Right lobe of liver (tissue), 6 donors: ENCODE results near the gene SOST. TPM values are rescaled to one million over a fixed set of nuclear protein-coding genes. Genes with fewer than 3 reads are reported as not detected.

Experiments
- ATAC-seq, 4 donors: fragments of 200-7000 bp; cut with Tn5 transposase; one replicate each; pipeline ENCODE4 v1.9.1; 2020; ENCODE audit warnings: mild to moderate bottlenecking in 4 of 4, moderate library complexity in 4 of 4
- DNase-seq, 3 donors: peaks; one replicate each; pipeline ENCODE4 v3.0.0-alpha.2; 2020
- H3K27ac ChIP-seq, 3 donors: fragments of 200-600 bp; one replicate each; pipeline ENCODE4 v1.8.0; 2022
- H3K27me3 ChIP-seq, 2 donors: fragments of 200-600 bp; one replicate each; pipeline ENCODE4 v1.8.0; 2022
- H3K36me3 ChIP-seq, 4 donors: fragments of 200-600 bp; sonication (generic) in 1 of 4; one replicate each; pipeline versions ENCODE4 v1.5.1 to v1.8.0; 2017 to 2022; ENCODE audit warnings: control low read depth in 1 of 4
- H3K4me1 ChIP-seq, 4 donors: fragments of 200-600 bp; sonication (generic) in 1 of 4; one replicate each; pipeline versions ENCODE4 v1.5.1 to v1.8.0; 2017 to 2022; ENCODE audit warnings: control low read depth in 1 of 4
- H3K4me3 ChIP-seq, 3 donors: fragments of 200-600 bp; one replicate each; pipeline ENCODE4 v1.8.0; 2022
- H3K9me3 ChIP-seq, 4 donors: fragments of 200-600 bp; sonication (generic) in 1 of 4; one replicate each; pipeline versions ENCODE4 v1.5.1 to v1.8.0; 2017 to 2022; ENCODE audit warnings: control low read depth in 1 of 4
- POLR2A ChIP-seq: fragments of 450-650 bp; IDR thresholded peaks from one replicate; pipeline ENCODE4 v1.6.1; 2017; ENCODE audit warnings: antibody characterized with exemption, mild to moderate bottlenecking
- WGBS: methylation state at CpG from one replicate; pipeline ENCODE4 v1.1.6; 2018; ENCODE audit warnings: low coverage, low lambda C conversion rate; ENCODE audit not compliant: insufficient coverage; ENCODE audit errors: missing lambda C conversion rate; 5-methylcytosine and 5-hydroxymethylcytosine counted together
- intact Hi-C, 2 donors: fragments of 100-400 bp; cut with DNase I; formaldehyde crosslinking; loops; one replicate each; pipeline versions ENCODE4 v1.11.2 to v1.14.1; 2022
- total RNA-seq, 6 experiments: library from RNA; depleted of rRNA in 2 of 6; stranded (reverse); fragments of >200 nt in 2 of 6; fragmentation: NEBNext Ultra II Directional in 3 of 6; extraction: Animal tissue kit (Norgen Biotek cat#: 25700) in 3 of 6; gene quantifications; one replicate each; pipeline versions ENCODE4 v1.1.0 to v1.2.4, GENCODE V29; 2016 to 2023
- TF ChIP-seq, protein P1 (sequence below), 4 donors: fragments of 200-600 bp in 3 of 4; fragments of 450-650 bp in 1 of 4; IDR thresholded peaks; one replicate each; pipeline versions ENCODE4 v1.5.1 to v1.8.0; 2016 to 2022; ENCODE audit warnings: antibody characterized with exemption in 4 of 4, mild to moderate bottlenecking in 2 of 4
- donor health status: DM: no; HTN: yes; CAD: no.
- donor health status: DM: no; HTN: no; CAD: no.
- donor health status: DM: no; HTN: no; CAD: no.
- donor health status: DM: no; HTN: yes; CAD: no.
- donor health status: DM: no; HTN: yes; CAD: no.

SOST gene
- total RNA-seq, 6 experiments from 2014 or later: not detected

DNA sequence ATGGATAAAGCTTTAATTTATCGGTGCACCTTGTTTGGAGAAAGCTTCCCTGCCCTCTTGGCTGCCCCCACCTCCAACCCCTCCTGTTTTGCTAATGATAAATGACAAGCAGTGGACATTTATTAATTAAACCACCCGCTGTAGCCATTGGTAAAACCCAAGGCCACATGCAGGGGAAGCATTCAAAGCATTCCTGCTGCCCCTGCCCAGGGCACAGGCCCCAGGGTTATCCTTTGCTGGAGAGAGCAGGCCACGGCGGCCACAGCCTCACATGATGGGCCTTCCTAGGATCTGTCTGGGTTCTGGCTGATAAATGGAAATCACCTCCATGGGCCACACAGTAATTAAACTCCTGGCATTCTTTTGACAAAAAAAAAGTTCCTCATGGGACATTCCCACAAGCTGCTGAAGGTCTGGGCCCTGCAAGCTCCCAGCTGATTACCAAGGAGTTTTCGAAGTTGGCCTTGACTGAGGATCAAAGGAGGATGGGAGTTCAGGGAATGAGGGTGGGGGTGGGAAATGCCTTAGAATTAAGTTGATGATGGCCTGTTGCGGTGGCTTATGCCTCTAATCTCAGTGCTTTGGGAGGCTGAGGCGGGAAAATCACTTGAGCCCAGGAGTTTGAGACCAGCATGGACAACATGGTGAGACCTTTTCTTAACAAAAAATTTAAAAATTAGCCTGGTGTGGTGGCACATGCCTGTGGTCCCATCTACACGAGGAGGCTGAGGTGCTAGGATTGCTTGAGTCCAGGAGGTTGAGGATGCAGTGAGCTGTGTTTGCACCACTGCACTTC, 35.5 kb downstream of the SOST start:
- H3K9me3 ChIP-seq: no peaks in the 10 kb centered on the region
- TF ChIP-seq, protein P1, sequence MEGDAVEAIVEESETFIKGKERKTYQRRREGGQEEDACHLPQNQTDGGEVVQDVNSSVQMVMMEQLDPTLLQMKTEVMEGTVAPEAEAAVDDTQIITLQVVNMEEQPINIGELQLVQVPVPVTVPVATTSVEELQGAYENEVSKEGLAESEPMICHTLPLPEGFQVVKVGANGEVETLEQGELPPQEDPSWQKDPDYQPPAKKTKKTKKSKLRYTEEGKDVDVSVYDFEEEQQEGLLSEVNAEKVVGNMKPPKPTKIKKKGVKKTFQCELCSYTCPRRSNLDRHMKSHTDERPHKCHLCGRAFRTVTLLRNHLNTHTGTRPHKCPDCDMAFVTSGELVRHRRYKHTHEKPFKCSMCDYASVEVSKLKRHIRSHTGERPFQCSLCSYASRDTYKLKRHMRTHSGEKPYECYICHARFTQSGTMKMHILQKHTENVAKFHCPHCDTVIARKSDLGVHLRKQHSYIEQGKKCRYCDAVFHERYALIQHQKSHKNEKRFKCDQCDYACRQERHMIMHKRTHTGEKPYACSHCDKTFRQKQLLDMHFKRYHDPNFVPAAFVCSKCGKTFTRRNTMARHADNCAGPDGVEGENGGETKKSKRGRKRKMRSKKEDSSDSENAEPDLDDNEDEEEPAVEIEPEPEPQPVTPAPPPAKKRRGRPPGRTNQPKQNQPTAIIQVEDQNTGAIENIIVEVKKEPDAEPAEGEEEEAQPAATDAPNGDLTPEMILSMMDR (IDR thresholded peaks at IDR 0.05): no peak
- no peak for TF ChIP-seq POLR2A
- no peaks in the 10 kb centered on the region for H3K27me3 ChIP-seq
- DNase-seq (no peak), ATAC-seq (no peak)
- intact Hi-C loops: no loop called here
- peaks cover 0 to 4% (median 0%) of the 10 kb centered on the region in 4 donors for H3K4me1 ChIP-seq
- WGBS: 84% methylated on average over 4 of the region's 8 CpGs
- no peaks in the 10 kb centered on the region for H3K36me3 ChIP-seq
- H3K27ac ChIP-seq: no peak overlapping the region
- H3K4me3 ChIP-seq: no peak overlapping the region

DNA sequence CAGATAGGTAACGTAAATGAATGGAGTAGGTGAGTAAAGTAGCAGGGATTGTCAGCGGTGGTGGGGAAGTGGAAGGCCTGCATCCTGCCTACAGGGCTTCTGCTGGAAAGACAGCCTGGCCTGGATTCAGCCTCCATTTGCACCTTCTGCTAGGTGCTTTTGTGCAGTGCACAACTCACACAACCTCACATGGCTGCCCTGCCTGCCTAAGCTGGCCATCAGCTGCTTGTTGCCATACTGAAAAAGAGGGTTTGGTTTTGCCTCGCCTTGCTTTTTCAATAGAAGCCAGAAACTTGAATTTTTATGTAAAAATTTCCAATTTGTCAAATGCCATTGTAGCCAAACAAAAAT, 36.3 kb downstream of the SOST start:
- intact Hi-C loops: no loop called here
- DNase-seq (no peak), ATAC-seq (no peak)
- Histone ChIP-seq H3K4me1 (peaks cover 0 to 4% (median 0%) of the 10 kb centered on the region in 4 donors), H3K27me3 (no peaks in the 10 kb centered on the region), H3K9me3 (no peaks in the 10 kb centered on the region), H3K27ac (no peak overlapping the region), H3K4me3 (no peak overlapping the region), H3K36me3 (no peaks in the 10 kb centered on the region)
- WGBS: 96% methylated on average over 3 of the region's 3 CpGs
- TF ChIP-seq, protein P1 (IDR thresholded peaks at IDR 0.05): no peak
- no peak for TF ChIP-seq POLR2A

DNA sequence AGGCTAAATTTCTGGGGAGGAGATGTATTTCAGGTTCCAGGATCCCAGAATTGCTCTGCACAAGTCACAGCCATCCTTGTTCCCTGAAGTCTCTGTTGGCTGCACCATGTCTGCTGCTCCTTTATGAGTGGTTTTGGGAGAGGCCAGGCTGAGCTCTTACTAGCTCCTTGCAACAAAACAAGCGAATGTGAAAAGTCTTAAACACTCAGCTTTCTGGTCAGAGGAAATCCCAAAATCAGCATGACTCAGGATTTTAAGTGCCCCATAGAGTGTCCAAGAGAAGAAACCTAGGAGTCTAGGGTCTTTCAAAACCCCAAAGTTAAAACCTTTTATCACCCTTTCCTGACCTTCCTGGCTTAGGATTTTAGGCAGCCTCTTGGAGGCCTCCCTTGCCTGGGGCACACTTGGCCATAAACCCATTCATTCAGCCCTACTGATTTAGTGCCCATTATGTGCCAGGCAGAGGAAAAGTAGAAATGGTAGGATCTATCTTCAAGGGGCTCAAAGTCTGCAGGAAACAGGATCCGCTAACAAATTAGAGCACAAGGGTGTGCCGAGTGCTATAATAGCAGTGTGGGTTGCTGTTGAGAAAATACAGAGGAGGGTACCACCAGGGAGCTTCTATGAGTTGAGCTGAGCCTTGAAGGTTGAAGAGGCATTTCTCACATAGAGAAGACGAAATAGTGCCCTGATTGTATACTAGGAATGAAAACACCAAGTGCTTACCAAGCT, 36.9 kb downstream of the SOST start:
- Histone ChIP-seq H3K27me3 (no peaks in the 10 kb centered on the region), H3K9me3 (no peaks in the 10 kb centered on the region), H3K4me3 (no peak overlapping the region), H3K36me3 (no peaks in the 10 kb centered on the region), H3K27ac (no peak overlapping the region), H3K4me1 (peaks cover 0 to 4% (median 0%) of the 10 kb centered on the region in 4 donors)
- no peak for DNase-seq
- ATAC-seq: no peak
- TF ChIP-seq POLR2A: no peak
- TF ChIP-seq, protein P1 (IDR thresholded peaks at IDR 0.05): no peak
- intact Hi-C loops: no loop called here
- 90% methylated on average over 3 of the region's 4 CpGs for WGBS

DNA sequence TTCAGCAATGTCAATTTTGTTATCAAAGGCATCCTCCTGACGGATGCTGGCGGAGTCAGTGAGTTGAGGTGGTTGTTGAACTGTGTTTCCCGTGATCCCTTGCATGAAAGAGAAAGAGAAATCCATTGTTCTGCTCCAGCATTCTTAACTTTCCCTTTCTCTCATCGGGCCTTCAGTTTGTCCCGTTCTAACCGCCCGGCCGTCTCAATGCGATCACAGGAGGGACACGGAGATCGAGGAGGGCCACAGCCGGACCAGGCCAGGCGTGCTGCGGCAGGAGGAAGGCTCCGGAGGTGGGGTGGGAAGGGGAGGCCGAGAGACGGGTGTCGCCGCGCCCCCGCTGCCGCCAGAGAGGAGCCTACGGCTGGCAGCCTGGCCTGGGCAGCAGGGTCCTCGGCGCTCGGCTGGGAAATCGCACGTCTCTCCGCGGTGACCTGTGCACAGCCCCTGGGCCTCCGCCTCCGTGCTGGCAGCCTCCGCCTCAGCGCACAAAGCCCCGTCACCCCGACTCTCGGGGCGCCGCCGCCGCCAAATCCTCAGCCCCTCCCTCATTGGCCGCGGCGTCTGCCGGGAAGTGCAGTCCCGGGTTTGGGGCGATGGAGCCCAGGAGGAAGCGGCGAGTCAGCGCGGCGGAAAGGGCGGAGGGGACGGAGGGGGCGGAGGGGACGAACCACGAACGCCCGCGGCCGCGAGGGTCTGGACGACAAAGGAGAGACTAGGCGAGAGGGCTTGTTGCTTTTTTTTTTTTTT, 38.1 kb downstream of the SOST start:
- H3K36me3 ChIP-seq: no peaks in the 10 kb centered on the region
- peaks cover 0 to 4% (median 0%) of the 10 kb centered on the region in 4 donors for H3K4me1 ChIP-seq
- WGBS: 0% methylated on average over 28 of the region's 64 CpGs
- H3K4me3 ChIP-seq: peak overlapping the region; percentile 84 to 94 (median 87)
- H3K9me3 ChIP-seq: no peaks in the 10 kb centered on the region
- H3K27ac ChIP-seq: peak overlapping the region; percentile 91 to 96 (median 92)
- intact Hi-C loops: no loop called here
- TF ChIP-seq POLR2A: peak; percentile 78
- TF ChIP-seq, protein P1 (IDR thresholded peaks at IDR 0.05): no peak
- ATAC-seq: peak; percentile 92 to 96 (median 94)
- peak; percentile 83 to 87 (median 84) for DNase-seq
- H3K27me3 ChIP-seq: no peaks in the 10 kb centered on the region
